AG04450 (cell line): ENCODE data around the gene POLR3G. TPM values are rescaled to one million over a fixed set of nuclear protein-coding genes. Genes with fewer than 3 reads are reported as not detected.

Experiments
- CTCF ChIA-PET: fragments of 300-600, 350-600 bp; formaldehyde crosslinking; extraction: SDS; loops from one replicate; lab custom pipeline; 2022; ENCODE audit warnings: antibody characterized with exemption, inconsistent platforms; lab: Charles Lee
- POLR2A ChIA-PET: fragments of 350-600 bp; formaldehyde crosslinking; extraction: SDS; loops from one replicate; lab custom pipeline; 2021; ENCODE audit warnings: antibody characterized with exemption, inconsistent platforms; lab: Yijun Ruan, JAX
- DNase-seq: peaks from one replicate; pipeline ENCODE4 v3.0.0-alpha.2; 2011; ENCODE audit warnings: low read depth, low spot score
- H3K27ac ChIP-seq: one replicate; pipeline ENCODE4 v1.5.1; 2012; ENCODE audit warnings: low read depth, low read length, control low read depth
- H3K27me3 ChIP-seq: one replicate; pipeline ENCODE4 v1.6.0; 2012; ENCODE audit warnings: low read length; ENCODE audit not compliant: control insufficient read depth, insufficient read depth
- H3K4me3 ChIP-seq: 2 replicates; pipeline ENCODE4 v1.5.1; 2011; ENCODE audit warnings: mild to moderate bottlenecking, low read depth, low read length, control low read depth
- H3K9me3 ChIP-seq: 2 replicates; pipeline ENCODE4 v1.5.1; 2012; ENCODE audit warnings: low read length; ENCODE audit not compliant: control insufficient read depth, insufficient read depth
- polyA plus RNA-seq: library from polyadenylated mRNA; depleted of rRNA; stranded (reverse); fragments of >200 nt; gene quantifications from 2 replicates; pipeline ENCODE4 v1.2.3, GENCODE V29; 2011
- TF ChIP-seq, protein P1 (sequence below): IDR thresholded peaks from 2 replicates; pipeline ENCODE4 v1.5.1; 2011; ENCODE audit warnings: low read depth, low read length, control low read depth, inconsistent platforms

The POLR3G gene
- polyA plus RNA-seq, 1 experiment: 7.3 TPM

DNA sequence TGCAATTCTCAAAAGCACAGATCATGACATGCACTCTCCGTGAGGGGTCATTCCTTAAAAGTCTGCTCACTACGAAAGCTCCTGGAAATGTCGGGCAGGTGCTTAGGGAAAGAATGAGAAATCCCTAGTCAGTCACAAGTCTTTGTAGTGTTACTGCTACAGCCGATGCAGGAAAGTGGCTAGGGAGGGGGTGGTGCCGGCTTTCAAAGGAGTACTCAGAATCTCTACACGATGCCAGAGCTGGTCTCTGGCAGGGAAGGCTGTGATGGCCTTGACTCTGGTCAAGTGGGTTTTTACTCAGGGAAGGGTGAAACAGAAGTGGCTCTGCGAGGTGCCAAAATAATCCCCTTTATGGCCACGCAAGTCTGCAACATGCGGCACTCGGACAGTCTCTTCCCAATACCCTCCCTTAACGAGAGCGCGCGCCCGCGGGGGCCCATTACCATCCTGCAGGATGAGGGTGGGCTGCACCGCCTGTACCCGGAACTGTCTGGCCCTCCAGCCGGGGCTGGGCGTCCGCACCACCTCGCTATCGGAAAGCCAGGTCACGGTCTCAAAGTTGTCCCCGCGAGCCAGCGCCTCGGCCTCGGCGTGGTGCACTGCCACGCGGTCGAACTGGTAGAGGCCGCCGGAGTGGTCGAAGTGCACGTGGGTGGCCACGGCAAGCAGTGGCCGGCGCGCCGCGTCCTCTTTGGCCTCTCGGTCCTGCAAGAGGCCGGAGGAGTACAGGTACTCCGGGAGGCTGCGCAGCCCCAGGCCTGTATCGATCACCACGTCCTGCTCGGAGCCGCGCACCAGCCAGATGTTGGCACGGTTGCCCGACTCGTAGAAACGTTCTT lies 1.0 kb upstream of the POLR3G start:
- H3K27ac ChIP-seq: peak overlapping the region; percentile 59
- no peaks in the 10 kb centered on the region; the same call in 1 of the 2 replicates for H3K9me3 ChIP-seq
- no peak for DNase-seq
- H3K4me3 ChIP-seq: peak overlapping the region; percentile 86
- no peaks in the 10 kb centered on the region for H3K27me3 ChIP-seq
- TF ChIP-seq, protein P1, sequence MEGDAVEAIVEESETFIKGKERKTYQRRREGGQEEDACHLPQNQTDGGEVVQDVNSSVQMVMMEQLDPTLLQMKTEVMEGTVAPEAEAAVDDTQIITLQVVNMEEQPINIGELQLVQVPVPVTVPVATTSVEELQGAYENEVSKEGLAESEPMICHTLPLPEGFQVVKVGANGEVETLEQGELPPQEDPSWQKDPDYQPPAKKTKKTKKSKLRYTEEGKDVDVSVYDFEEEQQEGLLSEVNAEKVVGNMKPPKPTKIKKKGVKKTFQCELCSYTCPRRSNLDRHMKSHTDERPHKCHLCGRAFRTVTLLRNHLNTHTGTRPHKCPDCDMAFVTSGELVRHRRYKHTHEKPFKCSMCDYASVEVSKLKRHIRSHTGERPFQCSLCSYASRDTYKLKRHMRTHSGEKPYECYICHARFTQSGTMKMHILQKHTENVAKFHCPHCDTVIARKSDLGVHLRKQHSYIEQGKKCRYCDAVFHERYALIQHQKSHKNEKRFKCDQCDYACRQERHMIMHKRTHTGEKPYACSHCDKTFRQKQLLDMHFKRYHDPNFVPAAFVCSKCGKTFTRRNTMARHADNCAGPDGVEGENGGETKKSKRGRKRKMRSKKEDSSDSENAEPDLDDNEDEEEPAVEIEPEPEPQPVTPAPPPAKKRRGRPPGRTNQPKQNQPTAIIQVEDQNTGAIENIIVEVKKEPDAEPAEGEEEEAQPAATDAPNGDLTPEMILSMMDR: no peak
- ChIA-PET CTCF (interaction anchor here (0.9 to 2.1 kb wide), 10 partner anchors 10 to 63 kb away, joined by 3 to 10 read pairs (median 4); partner anchors contain the start of gene CETN3), POLR2A (interaction anchor here (0.6 to 1.3 kb wide), 4 partner anchors 34 to 64 kb away, joined by 4 to 9 read pairs (median 6); partner anchors contain the start of gene CETN3)

DNA sequence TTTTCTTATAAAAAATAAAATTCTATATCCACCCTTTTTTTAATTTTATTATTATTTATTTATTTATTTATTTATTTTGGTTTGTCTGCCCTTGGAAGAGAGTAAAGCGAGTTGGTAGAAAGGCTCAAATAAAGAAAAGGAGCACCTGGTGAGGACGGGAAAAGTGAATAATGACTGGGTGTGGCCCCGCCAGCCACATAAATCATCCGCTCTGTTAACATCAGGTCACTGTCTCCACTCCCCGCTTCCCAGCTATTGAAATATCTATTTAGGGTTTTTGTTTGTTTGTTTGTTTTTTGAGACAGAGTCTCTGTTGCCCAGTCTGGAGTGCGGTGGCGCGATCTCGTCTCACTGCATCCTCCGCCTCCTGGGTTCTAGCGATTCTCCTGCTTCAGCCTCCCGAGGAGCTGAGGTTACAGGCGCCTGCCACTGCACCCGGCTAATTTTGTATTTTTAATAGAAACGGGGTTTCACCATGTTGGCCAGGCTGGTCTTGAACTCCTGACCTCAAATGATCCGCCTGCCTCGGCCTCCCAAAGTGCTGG lies 844 bp downstream of the POLR3G start:
- Histone ChIP-seq H3K9me3 (no peaks in the 10 kb centered on the region; the same call in 1 of the 2 replicates), H3K4me3 (peak overlapping the region; percentile 86), H3K27me3 (no peaks in the 10 kb centered on the region), H3K27ac (no peak overlapping the region)
- DNase-seq: no peak
- TF ChIP-seq, protein P1: no peak
- CTCF ChIA-PET: interaction anchor here (0.6 to 2.1 kb wide), 7 partner anchors 11 to 65 kb away, joined by 3 to 10 read pairs (median 4); partner anchors contain the start of gene CETN3
- POLR2A ChIA-PET: interaction anchor here (1.3 kb wide), 1 partner anchor 43 kb away, joined by 3 read pairs; no protein-coding TSS in a partner anchor

DNA sequence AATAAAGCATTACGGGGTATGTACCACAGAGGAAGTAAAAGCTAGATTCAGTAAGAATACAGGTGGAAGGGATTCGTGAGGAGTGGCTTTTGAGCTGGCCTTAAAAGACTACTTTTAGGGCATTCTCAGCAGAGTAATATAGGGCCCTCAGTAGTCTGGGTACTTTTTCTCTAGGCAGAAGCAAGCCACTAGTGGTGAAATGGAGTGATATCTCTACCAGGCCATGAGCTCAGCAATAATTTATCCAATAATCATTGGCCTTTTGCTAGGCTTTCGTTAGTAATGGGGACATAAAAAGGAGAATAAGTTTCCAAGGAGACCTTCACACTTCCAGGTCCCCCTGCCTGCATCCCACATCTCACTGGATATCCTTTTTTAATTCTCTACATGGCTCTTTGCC lies 1.7 kb downstream of the POLR3G start:
- Histone ChIP-seq H3K27ac (no peak overlapping the region), H3K27me3 (no peaks in the 10 kb centered on the region), H3K9me3 (no peaks in the 10 kb centered on the region; the same call in 1 of the 2 replicates), H3K4me3 (no peak overlapping the region)
- no peak for DNase-seq
- POLR2A ChIA-PET: no interaction called here
- TF ChIP-seq, protein P1: no peak
- CTCF ChIA-PET: interaction anchor here (1.1 kb wide), 1 partner anchor 16 kb away, joined by 3 read pairs; no protein-coding TSS in a partner anchor

DNA sequence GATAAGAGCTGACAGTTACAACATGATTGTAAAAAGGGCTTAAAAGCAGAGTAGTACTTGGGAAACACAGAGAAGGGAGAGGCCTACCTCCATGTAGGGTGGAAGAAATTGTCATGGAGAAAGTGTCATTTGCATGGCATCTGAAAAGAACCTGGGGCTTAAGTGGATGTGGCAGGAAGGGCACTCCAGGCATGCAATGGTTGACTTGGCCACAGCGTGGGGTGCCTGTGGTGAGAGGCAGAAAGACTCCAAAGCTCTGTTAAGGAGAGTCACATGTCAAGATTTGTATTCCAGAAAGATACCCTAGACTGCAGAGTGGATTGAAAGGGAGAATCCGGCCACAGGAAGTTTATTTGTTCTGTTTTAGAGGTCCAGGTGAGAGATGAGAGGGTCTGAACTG lies 2.4 kb downstream of the POLR3G start:
- Histone ChIP-seq H3K27me3 (no peaks in the 10 kb centered on the region), H3K27ac (no peak overlapping the region), H3K4me3 (no peak overlapping the region), H3K9me3 (no peaks in the 10 kb centered on the region; the same call in 1 of the 2 replicates)
- CTCF ChIA-PET: interaction anchor here (0.8 to 1.1 kb wide), 2 partner anchors 17 to 37 kb away, joined by 3 read pairs; no protein-coding TSS in a partner anchor
- POLR2A ChIA-PET: no interaction called here
- DNase-seq: no peak
- TF ChIP-seq, protein P1: no peak
